DOHH2 (cell line): ENCODE results near the gene PAX4.

Experiments used
- H3F3A ChIP-seq: fragments of 200-600 bp; sonication (generic), shearing (Covaris generic); 2 replicates; pipeline ENCODE4 v1.6.0; 2016; ENCODE audit warnings: antibody characterized with exemption, mild to moderate bottlenecking; ENCODE audit not compliant: control insufficient read depth, insufficient read depth
- H3K27ac ChIP-seq: fragments of 200-600 bp; sonication (generic); 2 replicates; pipeline ENCODE4 v1.5.1; 2014; ENCODE audit warnings: low read depth, mild to moderate bottlenecking, low read length, moderate library complexity
- H3K27me3 ChIP-seq: fragments of 200-600 bp; sonication (generic); 2 replicates; pipeline ENCODE4 v1.6.1; 2014; ENCODE audit warnings: mild to moderate bottlenecking, low read length, mixed read lengths; ENCODE audit not compliant: control insufficient read depth
- H3K36me3 ChIP-seq: fragments of 200-600 bp; sonication (generic); 2 replicates; pipeline ENCODE4 v1.6.1; 2014; ENCODE audit warnings: mild to moderate bottlenecking, low read length, moderate library complexity, mixed read lengths; ENCODE audit not compliant: control insufficient read depth
- H3K4me1 ChIP-seq: fragments of 200-600 bp; sonication (generic); 2 replicates; pipeline ENCODE4 v1.6.1; 2014; ENCODE audit warnings: mild to moderate bottlenecking, low read length, mixed read lengths; ENCODE audit not compliant: control insufficient read depth
- H3K4me2 ChIP-seq: fragments of 200-600 bp; sonication (generic); 2 replicates; pipeline ENCODE4 v1.6.0; 2014; ENCODE audit warnings: mild to moderate bottlenecking, low read length, moderate library complexity
- H3K4me3 ChIP-seq: fragments of 200-600 bp; sonication (generic); 2 replicates; pipeline ENCODE4 v1.5.1; 2014; ENCODE audit warnings: mild to moderate bottlenecking, low read length, mixed read lengths
- H3K79me2 ChIP-seq: fragments of 200-600 bp; sonication (generic); 2 replicates; pipeline ENCODE4 v1.6.1; 2014; ENCODE audit warnings: mild to moderate bottlenecking, low read length, mixed read lengths; ENCODE audit not compliant: control insufficient read depth
- H3K9me2 ChIP-seq: fragments of 200-600 bp; sonication (generic); replicated peaks from 2 replicates; pipeline ENCODE4 v1.6.1; 2014; ENCODE audit warnings: mild to moderate bottlenecking, low read length, mixed read lengths; ENCODE audit not compliant: control insufficient read depth
- H3K9me3 ChIP-seq: fragments of 200-600 bp; sonication (generic); 2 replicates; pipeline ENCODE4 v1.6.1; 2014; ENCODE audit warnings: antibody characterized with exemption, low read length, mixed read lengths; ENCODE audit not compliant: control insufficient read depth, insufficient read depth
- H4K20me1 ChIP-seq: fragments of 200-600 bp; sonication (generic); 2 replicates; pipeline ENCODE4 v1.6.0; 2014; ENCODE audit warnings: low read depth, mild to moderate bottlenecking, antibody characterized with exemption, low read length, moderate library complexity; ENCODE audit not compliant: control insufficient read depth, insufficient read depth
- EZH2phosphoT487 ChIP-seq: fragments of 200-600 bp; sonication (generic); IDR thresholded peaks from 2 replicates; pipeline ENCODE4 v1.6.1; 2017; ENCODE audit warnings: borderline replicate concordance, mild to moderate bottlenecking, antibody characterized with exemption, low read length, moderate library complexity, mixed read lengths
- TF ChIP-seq, protein P1 (sequence below): fragments of 200-600 bp; sonication (generic); IDR thresholded peaks from one replicate; pipeline ENCODE4 v1.5.1; 2014; ENCODE audit warnings: antibody characterized with exemption, mild to moderate bottlenecking, low read depth, low read length; ENCODE audit not compliant: poor library complexity, severe bottlenecking

The PAX4 gene

GRCh38 chr7:127652333-127653248, 34.6 kb upstream of the PAX4 start:
- TF ChIP-seq EZH2phosphoT487, result no peak
- TF ChIP-seq, protein P1, sequence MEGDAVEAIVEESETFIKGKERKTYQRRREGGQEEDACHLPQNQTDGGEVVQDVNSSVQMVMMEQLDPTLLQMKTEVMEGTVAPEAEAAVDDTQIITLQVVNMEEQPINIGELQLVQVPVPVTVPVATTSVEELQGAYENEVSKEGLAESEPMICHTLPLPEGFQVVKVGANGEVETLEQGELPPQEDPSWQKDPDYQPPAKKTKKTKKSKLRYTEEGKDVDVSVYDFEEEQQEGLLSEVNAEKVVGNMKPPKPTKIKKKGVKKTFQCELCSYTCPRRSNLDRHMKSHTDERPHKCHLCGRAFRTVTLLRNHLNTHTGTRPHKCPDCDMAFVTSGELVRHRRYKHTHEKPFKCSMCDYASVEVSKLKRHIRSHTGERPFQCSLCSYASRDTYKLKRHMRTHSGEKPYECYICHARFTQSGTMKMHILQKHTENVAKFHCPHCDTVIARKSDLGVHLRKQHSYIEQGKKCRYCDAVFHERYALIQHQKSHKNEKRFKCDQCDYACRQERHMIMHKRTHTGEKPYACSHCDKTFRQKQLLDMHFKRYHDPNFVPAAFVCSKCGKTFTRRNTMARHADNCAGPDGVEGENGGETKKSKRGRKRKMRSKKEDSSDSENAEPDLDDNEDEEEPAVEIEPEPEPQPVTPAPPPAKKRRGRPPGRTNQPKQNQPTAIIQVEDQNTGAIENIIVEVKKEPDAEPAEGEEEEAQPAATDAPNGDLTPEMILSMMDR, result no peak
- Histone ChIP-seq H3K27ac (peak overlapping the region; percentile 25), H3K9me2 (no peaks in the 10 kb centered on the region)

DNA sequence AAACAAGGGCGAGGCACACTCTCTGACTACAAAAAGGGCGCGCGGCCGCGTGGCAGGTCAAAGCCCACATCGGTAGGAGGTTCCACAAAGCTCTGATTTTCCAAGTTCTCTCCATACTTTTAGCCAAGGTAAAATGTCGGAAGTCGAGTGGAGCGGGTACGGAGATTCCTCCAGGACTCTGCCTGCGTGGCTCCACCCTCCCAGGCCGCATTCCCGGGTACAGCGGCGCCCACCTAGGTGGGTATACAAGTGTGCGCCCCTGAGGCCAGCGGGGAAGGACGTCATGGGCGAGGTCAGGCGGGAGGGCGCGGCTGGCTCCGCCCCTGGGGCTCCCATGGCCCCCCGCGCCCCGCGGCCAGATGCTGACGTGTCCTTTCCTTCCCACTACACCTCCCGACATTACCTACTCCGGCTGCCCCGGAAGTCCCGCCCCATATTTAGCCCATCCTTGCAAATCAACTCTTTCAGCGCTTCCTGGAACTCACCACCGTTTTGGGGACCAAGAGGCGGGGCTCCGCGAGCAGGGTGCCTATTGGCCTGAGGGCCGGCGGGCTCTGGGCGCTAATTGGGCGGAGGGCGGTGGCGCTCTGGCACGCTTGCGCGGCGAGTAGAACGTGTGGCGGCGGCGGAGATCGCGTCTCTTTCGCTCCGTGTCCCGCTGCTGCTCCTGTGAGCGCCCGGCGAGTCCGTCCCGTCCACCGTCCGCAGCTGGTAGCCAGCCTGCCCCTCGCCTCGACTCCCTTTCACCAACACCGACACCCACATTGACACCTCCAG, 33.8 kb upstream of the PAX4 start, which contains the start of gene SND1:
Gene SND1 (plus strand): TSS at position 639 of the 777 bp plus-strand sequence. CDS start 180 bp downstream, outside the sequence.
- Histone ChIP-seq H3K9me3 (no peaks in the 10 kb centered on the region), H3K27me3 (no peaks in the 10 kb centered on the region), H4K20me1 (peaks cover 43% of the 10 kb centered on the region), H3K4me2 (peak within 1 kb of the TSS; percentile 96), H3K4me1 (peaks cover 42% of the 10 kb centered on the region), H3K36me3 (peaks cover 46% of the 10 kb centered on the region), H3F3A (peaks cover 4% of the 10 kb centered on the region; the same call in 1 of the 2 replicates), H3K9me2 (no peaks in the 10 kb centered on the region), H3K27ac (peak within 1 kb of the TSS; percentile 54), H3K4me3 (peak within 1 kb of the TSS; percentile 93), H3K79me2 (peaks cover 57% of the 10 kb centered on the region)
- TF ChIP-seq, protein P1, result no peak
- no peak for TF ChIP-seq EZH2phosphoT487

More at GRCh38 chr7:127652333-127653248, 34.6 kb upstream of the PAX4 start:
- Histone ChIP-seq H3K4me1 (peaks cover 42% of the 10 kb centered on the region), H3K9me3 (no peaks in the 10 kb centered on the region), H3K4me2 (peak overlapping the region; percentile 79), H3F3A (peaks cover 4% of the 10 kb centered on the region; the same call in 1 of the 2 replicates), H3K79me2 (peaks cover 66% of the 10 kb centered on the region), H4K20me1 (peaks cover 47% of the 10 kb centered on the region), H3K27me3 (no peaks in the 10 kb centered on the region), H3K4me3 (peak overlapping the region; percentile 93), H3K36me3 (peaks cover 54% of the 10 kb centered on the region)

DNA sequence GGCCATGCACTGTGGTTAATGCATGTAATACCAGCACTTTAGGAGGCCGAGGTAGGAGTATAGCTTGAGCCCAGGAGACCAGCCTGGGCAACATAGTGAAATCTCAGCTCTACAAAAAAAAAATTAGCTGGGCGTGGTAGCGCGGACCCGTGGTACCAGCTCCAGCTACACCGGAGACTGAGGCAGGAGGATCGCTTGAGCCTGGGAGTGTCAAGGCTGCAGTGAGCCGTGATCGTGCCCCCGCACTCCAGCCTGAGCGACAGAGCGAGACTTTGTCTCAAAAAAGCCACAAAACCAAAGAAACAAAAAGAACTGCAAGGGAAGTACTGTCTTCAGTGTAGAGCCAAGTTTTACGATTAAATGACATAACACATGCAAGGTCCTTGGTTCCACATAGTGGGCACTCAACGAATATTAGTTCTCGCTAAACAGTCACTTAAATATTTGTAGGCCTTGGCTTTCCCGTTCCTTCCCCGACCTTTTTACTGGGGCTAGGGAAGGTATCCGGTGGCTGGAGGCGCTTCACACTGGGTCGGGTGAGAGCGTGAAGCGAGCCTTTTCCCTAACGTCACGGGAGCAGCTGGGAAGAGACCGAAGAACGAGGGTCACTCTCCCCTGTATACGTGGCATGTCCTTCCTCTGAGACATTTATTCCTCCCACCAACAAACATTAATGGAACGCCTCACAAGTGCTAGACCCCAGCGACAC, 33.1 kb upstream of the PAX4 start:
- H3F3A ChIP-seq, result peaks cover 4% of the 10 kb centered on the region; the same call in 1 of the 2 replicates
- TF ChIP-seq, protein P1, result peak; percentile 13
- no peak for TF ChIP-seq EZH2phosphoT487
- H3K27me3 ChIP-seq, result no peaks in the 10 kb centered on the region
- peaks cover 50% of the 10 kb centered on the region for H3K79me2 ChIP-seq
- peaks cover 39% of the 10 kb centered on the region for H3K36me3 ChIP-seq
- peaks cover 39% of the 10 kb centered on the region for H4K20me1 ChIP-seq
- H3K4me2 ChIP-seq, result peak overlapping the region; percentile 96
- peak overlapping the region; percentile 54 for H3K27ac ChIP-seq
- H3K9me3 ChIP-seq, result no peaks in the 10 kb centered on the region
- peak overlapping the region; percentile 93 for H3K4me3 ChIP-seq
- no peaks in the 10 kb centered on the region for H3K9me2 ChIP-seq
- H3K4me1 ChIP-seq, result peaks cover 42% of the 10 kb centered on the region
